HG02973 (cell line): ENCODE measurements around the gene OR56B1.

Experiments
- ATAC-seq: cut with Tn5 transposase; IDR thresholded peaks from one replicate; pipeline ENCODE4 v1.9.1; 2021; ENCODE audit warnings: moderate library complexity; ENCODE audit not compliant: unreplicated experiment

The OR56B1 gene

GRCh38 chr11:5726351-5726750, 9.9 kb upstream of the OR56B1 start:
- no peak for ATAC-seq

- no peak for ATAC-seq
Observed at GRCh38 chr11:5727691-5728090, 8.6 kb upstream of the OR56B1 start.

DNA sequence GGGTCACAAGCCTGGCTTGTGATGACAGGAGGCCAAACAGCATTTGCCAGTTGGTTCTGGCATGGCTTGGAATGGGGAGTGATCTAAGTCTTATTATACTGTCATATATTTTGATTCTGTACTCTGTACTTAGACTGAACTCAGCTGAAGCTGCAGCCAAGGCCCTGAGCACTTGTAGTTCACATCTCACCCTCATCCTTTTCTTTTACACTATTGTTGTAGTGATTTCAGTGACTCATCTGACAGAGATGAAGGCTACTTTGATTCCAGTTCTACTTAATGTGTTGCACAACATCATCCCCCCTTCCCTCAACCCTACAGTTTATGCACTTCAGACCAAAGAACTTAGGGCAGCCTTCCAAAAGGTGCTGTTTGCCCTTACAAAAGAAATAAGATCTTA, 843 bp downstream of the OR56B1 start:
- no peak for ATAC-seq

DNA sequence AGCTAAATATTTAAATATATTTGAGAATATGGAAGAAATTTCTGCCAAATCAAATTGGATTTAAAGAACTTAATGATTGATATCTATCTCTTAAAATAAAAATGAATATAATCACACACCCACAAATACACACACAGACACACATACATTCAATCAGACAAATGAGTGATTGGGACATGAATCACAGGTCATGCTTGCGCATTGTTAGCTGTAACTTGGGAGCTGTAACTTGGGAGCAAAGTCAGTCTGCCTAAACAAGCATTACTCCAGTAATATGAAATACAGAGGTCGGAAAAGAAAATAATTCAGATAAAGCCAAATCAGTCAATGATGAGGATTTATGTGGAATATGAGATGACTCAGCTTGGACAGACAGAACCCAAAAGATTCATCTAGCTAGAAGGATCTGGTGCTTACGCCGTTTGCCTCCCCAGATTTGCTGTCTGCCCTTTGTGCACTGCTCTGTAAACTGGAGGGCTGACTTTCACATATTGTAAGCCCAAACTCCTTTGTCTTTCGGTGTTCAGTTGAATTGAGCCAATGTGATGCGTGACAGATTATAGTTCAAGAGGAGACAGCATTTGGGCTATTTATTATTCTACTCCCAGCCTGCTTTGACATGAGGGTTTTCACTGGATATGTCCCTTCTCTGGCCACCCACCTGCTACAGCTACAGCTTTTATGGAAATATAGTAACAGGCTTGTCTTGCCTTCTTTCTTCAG, 1.6 kb downstream of the OR56B1 start:
- ATAC-seq, result no peak

- ATAC-seq, result no peak
Observed at GRCh38 chr11:5738431-5738830, 2.2 kb downstream of the OR56B1 start.

- ATAC-seq, result no peak
Observed at GRCh38 chr11:5746614-5747013, 10.4 kb downstream of the OR56B1 start.

DNA sequence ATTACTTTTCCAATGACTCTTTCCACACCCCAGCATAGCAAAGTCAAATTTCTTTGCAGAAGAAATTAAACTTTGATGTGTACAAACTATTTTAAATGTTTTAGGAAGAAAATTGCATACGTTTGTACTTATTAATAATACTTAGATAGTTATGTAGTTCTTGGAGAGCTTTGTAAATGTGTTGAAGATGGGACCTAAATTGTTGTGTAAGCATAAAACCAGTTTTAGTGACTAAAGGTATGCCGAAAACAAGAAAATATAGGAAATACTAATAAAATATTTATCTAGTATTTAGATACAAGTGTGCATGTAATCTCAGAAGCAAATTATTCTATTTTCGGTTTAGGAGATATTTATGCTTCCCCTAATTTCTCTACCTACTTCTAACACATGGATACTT, 13.6 kb downstream of the OR56B1 start:
- ATAC-seq, result no peak

- ATAC-seq, result no peak
Observed at GRCh38 chr11:5753943-5754342, 17.7 kb downstream of the OR56B1 start, which contains the start of gene OR52N4. TSS of gene OR52N4 (plus strand) at chr11:5754243. CDS start at chr11:5754741, 498 bp downstream.

DNA sequence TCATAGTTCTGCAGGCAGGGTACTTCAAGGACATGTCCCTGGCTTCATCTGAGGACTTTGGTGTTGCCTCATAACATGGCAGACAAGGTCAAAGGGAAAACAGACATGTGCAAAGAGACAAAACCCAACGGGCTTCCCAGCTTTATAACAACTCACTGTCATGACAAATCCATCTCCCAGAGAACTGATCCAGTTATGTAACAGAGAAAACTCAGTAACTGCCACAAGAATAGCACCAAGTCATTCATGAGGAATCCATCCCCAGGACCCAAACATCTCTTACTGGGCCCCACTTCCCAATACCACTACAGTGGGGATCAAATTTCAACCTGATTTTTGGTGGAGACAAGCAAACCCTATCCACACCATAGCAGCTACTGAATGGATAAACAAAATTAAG, 30.8 kb downstream of the OR56B1 start:
- no peak for ATAC-seq

DNA sequence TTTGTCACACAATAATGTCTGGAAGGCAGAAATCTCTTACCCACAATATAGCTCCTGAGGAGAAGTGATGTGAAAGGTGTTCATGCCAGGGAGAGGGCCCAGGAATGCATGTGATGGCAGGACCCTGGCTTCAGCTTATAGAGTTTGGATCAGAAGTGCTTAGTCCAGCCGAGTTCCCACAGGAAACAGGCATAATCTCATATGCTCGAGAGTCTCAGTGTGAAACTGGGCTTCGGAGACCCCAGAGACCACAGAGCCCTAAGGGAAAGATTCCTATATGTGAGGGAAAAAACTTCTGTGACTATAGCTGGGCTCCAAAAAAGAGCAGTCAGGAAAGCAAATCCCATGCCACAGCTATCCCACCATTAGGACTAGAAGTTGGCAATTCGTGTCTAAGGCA, 47.0 kb downstream of the OR56B1 start, which contains the start of gene OR52N5:
Gene OR52N5 (minus strand): TSS at position 101 of the 400 bp plus-strand sequence. CDS start 4,721 bp downstream, outside the sequence.
- ATAC-seq, result no peak
